ENCODE measurements around the gene SYT1.
"Not testable (repeated sequence)": the region's sequence is repeated elsewhere in the genome, so short reads cannot be mapped to it uniquely, and the experiment has no call there.

The SYT1 gene

DNA sequence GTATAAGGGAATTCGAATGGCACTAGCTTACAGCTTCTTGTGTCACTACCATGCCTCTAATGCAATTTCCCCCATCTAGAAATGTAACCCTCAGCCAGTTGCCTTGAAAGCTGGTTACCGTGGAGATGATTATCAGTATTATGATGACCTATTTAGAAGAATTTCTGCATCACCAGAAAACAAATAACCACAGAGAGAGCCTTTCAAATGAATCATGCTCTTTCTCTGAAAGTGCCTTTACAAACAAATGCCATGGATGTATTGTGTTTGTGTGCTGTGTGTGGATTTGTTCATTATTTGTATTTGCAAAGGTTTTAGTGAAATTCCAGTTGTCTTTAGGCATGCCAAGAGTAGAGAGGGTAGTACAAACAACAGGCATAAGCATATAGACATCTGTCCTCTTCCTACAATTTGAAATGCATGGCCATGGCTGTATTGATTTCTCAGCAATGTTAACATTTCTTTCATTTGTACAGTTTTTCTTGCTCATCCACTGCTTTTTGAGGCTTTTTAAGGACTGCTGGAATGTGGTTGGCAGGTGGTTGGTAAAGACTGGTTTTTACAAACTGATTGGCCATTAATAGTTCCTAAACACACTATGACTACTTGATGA, 559.6 kb downstream of the SYT1 start:
- TF ChIP-seq, protein P1, sequence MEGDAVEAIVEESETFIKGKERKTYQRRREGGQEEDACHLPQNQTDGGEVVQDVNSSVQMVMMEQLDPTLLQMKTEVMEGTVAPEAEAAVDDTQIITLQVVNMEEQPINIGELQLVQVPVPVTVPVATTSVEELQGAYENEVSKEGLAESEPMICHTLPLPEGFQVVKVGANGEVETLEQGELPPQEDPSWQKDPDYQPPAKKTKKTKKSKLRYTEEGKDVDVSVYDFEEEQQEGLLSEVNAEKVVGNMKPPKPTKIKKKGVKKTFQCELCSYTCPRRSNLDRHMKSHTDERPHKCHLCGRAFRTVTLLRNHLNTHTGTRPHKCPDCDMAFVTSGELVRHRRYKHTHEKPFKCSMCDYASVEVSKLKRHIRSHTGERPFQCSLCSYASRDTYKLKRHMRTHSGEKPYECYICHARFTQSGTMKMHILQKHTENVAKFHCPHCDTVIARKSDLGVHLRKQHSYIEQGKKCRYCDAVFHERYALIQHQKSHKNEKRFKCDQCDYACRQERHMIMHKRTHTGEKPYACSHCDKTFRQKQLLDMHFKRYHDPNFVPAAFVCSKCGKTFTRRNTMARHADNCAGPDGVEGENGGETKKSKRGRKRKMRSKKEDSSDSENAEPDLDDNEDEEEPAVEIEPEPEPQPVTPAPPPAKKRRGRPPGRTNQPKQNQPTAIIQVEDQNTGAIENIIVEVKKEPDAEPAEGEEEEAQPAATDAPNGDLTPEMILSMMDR (IDR thresholded peaks at IDR 0.05; ENCODE audit: insufficient read depth, missing control alignments), result no peak
- DNase-seq (ENCODE audit: insufficient read length, low spot score), result no peak
- no peak for FAIRE-seq

DNA sequence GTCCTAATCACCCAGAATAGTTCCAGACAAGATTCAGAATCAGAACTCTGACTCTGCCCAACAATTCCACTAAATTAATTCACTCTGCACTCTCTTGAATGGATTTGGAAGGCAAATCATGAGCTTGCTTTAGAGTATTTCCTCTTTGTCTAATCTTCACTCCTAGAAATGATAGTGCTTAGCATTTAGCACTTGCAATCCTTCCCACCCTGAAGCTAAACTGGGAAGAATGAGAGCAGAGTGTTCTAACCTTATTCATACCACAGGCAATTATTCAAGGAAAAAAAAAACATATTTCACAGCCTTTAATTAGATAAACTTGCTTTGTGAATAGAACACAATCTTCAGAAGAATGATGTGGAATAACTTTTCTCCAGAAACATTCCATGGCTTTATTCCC, 561.5 kb downstream of the SYT1 start:
- TF ChIP-seq, protein P1 (IDR thresholded peaks at IDR 0.05; ENCODE audit: insufficient read depth, missing control alignments), result no peak

DNA sequence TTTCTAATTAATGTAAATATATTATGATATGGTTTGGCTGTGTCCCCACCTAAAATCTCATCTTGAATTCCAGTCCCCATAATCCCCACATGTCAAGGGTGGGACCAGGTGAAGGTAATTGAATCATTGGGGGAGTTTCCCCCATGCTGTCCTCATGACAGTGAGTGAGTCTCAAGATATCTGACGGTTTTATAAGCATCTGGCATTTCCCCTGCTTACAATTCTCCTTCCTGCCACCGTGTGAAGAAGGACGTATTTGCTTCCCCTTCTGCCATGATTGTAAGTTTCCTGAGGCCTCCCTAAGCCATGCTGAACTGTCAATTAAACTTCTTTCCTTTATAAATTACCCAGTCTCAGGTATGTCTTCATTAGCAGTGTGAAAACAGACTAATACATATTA, 562.2 kb downstream of the SYT1 start:
- FAIRE-seq; DNase-seq (ENCODE audit: insufficient read length, low spot score): not testable (repeated sequence)

More for the DNA sequence above, 561.5 kb downstream of the SYT1 start:
- peak; percentile 66 for FAIRE-seq
- no peak for DNase-seq (ENCODE audit: insufficient read length, low spot score)

DNA sequence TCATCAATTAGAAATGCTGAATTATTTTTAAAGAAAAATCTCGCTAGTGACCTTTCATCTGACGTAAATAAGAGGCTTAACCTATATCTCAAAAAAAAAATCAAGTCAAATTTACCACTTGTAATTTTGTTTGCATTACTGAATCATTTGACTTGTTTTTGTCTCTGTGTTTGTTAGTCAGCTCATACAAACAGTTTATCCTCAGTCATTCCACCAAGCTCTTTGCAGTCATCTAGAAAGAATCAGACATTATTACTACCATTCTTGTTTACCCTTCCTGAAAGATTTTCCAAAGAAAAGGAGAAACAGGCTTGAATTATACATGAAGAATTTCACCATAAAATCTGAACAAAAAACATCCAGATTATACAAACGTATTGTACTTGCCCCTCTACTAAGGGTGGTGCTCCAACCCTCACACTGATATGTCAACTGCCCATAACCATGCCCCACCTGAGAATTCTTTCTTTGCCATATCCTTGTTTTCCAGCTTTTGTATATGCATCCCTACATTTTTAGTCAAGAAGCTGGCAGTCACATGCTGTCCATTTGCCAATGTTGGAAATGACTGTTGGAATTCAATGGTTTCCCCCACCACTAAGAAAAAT, 569.0 kb downstream of the SYT1 start:
- FAIRE-seq (no peak), DNase-seq (ENCODE audit: insufficient read length, low spot score) (no peak)
- TF ChIP-seq, protein P1 (IDR thresholded peaks at IDR 0.05; ENCODE audit: insufficient read depth, missing control alignments), result no peak

DNA sequence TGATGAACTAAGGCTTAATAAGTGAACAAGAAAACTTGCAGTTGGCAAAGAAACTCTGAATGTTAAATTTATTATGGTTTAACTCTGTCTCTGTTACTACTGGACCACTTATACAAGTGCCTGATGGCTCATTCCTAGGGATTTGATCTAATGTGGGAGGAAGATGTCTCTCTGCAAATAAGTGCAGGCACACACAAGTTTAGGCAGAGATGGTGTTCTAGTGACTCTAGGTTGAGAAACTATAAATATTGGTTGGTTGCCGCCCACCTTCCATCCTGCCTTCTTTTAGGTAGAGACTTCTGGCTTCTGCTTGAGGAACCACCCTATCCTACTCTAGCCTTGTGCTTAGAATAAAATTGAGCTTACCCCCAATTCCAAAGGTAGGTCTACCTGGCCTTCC, 570.0 kb downstream of the SYT1 start:
- no peak for FAIRE-seq
- TF ChIP-seq, protein P1 (IDR thresholded peaks at IDR 0.05; ENCODE audit: insufficient read depth, missing control alignments), result no peak
- DNase-seq (ENCODE audit: insufficient read length, low spot score), result no peak

DNA sequence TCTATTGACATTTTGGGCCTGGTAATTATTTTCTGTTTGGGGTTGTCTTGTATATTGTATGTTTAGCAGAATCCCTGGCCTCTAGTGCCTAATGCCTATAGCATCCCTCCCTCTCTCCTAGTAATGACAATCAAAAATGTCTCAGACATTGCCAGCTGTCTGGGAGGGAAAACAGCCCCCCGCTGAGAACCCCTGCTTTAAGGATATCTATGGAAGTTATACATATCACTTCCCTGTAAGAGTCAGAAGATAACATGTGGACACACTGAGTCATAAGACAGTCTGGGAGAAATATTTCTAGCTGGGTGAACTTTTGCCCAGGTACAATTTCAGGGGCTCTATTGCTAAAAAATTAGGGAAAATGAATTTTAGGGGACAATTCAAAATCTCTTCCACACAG, 571.2 kb downstream of the SYT1 start:
- FAIRE-seq, result no peak
- TF ChIP-seq, protein P1 (IDR thresholded peaks at IDR 0.05; ENCODE audit: insufficient read depth, missing control alignments), result no peak
- DNase-seq (ENCODE audit: insufficient read length, low spot score), result no peak

DNA sequence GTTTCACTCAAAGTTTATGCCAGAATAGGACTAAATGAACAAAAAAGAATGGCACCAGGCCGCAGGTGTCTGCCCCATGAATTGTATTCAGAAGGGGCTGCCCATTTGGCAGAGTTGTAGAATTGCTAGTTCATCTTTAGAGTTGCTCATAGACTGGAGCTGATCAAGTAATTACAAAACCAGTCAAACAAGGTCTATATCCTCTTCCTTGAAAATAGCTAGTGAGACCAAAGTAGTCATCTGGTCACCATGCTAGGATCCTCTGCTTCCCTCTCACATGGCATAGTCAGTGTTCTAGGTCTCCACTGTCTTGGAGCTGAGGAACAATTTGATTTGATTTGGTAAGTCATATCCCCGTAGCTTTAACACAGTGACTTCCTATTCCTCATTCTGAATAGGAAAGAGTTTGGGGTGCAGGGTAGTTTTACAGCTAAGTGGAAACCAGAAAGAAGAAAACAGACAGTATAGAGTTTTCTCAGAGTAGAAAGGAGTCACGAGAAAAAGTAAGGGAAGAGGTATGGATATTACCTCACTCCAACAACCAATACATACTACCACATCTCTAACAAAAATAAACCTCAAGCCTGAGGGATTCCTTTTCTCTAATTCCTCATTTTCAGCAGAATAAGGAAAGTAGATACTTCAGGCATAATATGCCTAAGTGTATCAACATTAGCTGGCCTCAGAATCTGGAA, 574.1 kb downstream of the SYT1 start:
- TF ChIP-seq, protein P1 (IDR thresholded peaks at IDR 0.05; ENCODE audit: insufficient read depth, missing control alignments), result no peak
- DNase-seq (ENCODE audit: insufficient read length, low spot score), result no peak
- no peak for FAIRE-seq

Measured in D721Med (cell line).